Measurements from ENCODE around the gene ARID4B.

- TF ChIP-seq CTCF (conservative IDR thresholded peaks at IDR 0.05; ENCODE audit: low read depth, low read length) (no peak), EZH2 (IDR thresholded peaks at IDR 0.05; ENCODE audit: borderline replicate concordance, low read depth, low read length, poor library complexity, severe bottlenecking) (no peak)
Observed at GRCh38 chr1:235160957-235161684, 166.9 kb downstream of the ARID4B start, which contains the start of gene RBM34.

Measured in A673 (cell line).